Measurements from ENCODE around the gene WHRN. TPM values are rescaled to one million over a fixed set of nuclear protein-coding genes. Genes with fewer than 3 reads are reported as not detected.

WHRN gene
- total RNA-seq, 2 experiments from 2014 or later, result 9.6 to 9.9 TPM

GRCh38 chr9:114516913-114517312, 11.6 kb upstream of the WHRN start:
- ChIA-PET CTCF (interaction anchor here (0.9 kb wide), 1 partner anchor 71 kb away, joined by 6 read pairs; the partner anchor contains the start of gene ATP6V1G1), POLR2A (no interaction called here)

GRCh38 chr9:114515528-114515927, 10.3 kb upstream of the WHRN start:
- ChIA-PET CTCF (no interaction called here), POLR2A (no interaction called here)

- CTCF ChIA-PET, result no interaction called here
- POLR2A ChIA-PET, result no interaction called here
Observed at GRCh38 chr9:114513959-114514267, 8.6 kb upstream of the WHRN start.

- CTCF ChIA-PET, result no interaction called here
Observed at GRCh38 chr9:114513055-114513958, 8.0 kb upstream of the WHRN start.

GRCh38 chr9:114511978-114512874, 7.0 kb upstream of the WHRN start:
- POLR2A ChIA-PET, result no interaction called here
- CTCF ChIA-PET, result interaction anchor here (0.9 kb wide), 1 partner anchor 26 kb away, joined by 3 read pairs; no protein-coding TSS in a partner anchor

More at GRCh38 chr9:114513055-114513958, 8.0 kb upstream of the WHRN start:
- POLR2A ChIA-PET, result no interaction called here

- POLR2A ChIA-PET, result no interaction called here
- CTCF ChIA-PET, result interaction anchor here (0.8 to 3.8 kb wide), 8 partner anchors 11 to 146 kb away, joined by 3 to 11 read pairs (median 3); no protein-coding TSS in a partner anchor
Observed at GRCh38 chr9:114507726-114508125, 2.5 kb upstream of the WHRN start.

GRCh38 chr9:114506082-114506390, 763 bp upstream of the WHRN start:
- POLR2A ChIA-PET, result interaction anchor here (0.7 kb wide), 1 partner anchor 106 kb away, joined by 3 read pairs; no protein-coding TSS in a partner anchor

GRCh38 chr9:114504341-114505186, 709 bp downstream of the WHRN start:
- ChIA-PET POLR2A (interaction anchor here (0.6 to 1.0 kb wide), 4 partner anchors 20 to 187 kb away, joined by 3 read pairs; partner anchors contain the start of gene ATP6V1G1), CTCF (interaction anchor here (0.6 to 2.2 kb wide), 7 partner anchors 15 to 1101 kb away, joined by 3 to 9 read pairs (median 3); partner anchors contain the start of gene ATP6V1G1)

More at GRCh38 chr9:114506082-114506390, 763 bp upstream of the WHRN start:
- CTCF ChIA-PET, result interaction anchor here (1.1 to 3.8 kb wide), 4 partner anchors 19 to 100 kb away, joined by 4 to 11 read pairs (median 8); no protein-coding TSS in a partner anchor

- CTCF ChIA-PET, result interaction anchor here (0.6 to 2.2 kb wide), 4 partner anchors 15 to 1100 kb away, joined by 3 to 9 read pairs (median 4); no protein-coding TSS in a partner anchor
- POLR2A ChIA-PET, result interaction anchor here (0.6 to 1.0 kb wide), 4 partner anchors 19 to 426 kb away, joined by 3 to 8 read pairs (median 3); no protein-coding TSS in a partner anchor
Observed at GRCh38 chr9:114503522-114504340, 1.5 kb downstream of the WHRN start.

GRCh38 chr9:114503009-114503408, 2.3 kb downstream of the WHRN start:
- CTCF ChIA-PET, result interaction anchor here (1.3 to 2.2 kb wide), 2 partner anchors 16 to 18 kb away, joined by 3 to 9 read pairs; no protein-coding TSS in a partner anchor

GRCh38 chr9:114501796-114502682, 3.2 kb downstream of the WHRN start:
- CTCF ChIA-PET, result interaction anchor here (1.2 kb wide), 1 partner anchor 103 kb away, joined by 3 read pairs; no protein-coding TSS in a partner anchor
- POLR2A ChIA-PET, result no interaction called here

More at GRCh38 chr9:114503009-114503408, 2.3 kb downstream of the WHRN start:
- POLR2A ChIA-PET, result interaction anchor here (0.6 kb wide), 1 partner anchor 426 kb away, joined by 8 read pairs; no protein-coding TSS in a partner anchor

- CTCF ChIA-PET, result no interaction called here
- POLR2A ChIA-PET, result no interaction called here
Observed at GRCh38 chr9:114500697-114501292, 4.5 kb downstream of the WHRN start.

- POLR2A ChIA-PET, result no interaction called here
- CTCF ChIA-PET, result no interaction called here
Observed at GRCh38 chr9:114499941-114500696, 5.2 kb downstream of the WHRN start.

- ChIA-PET POLR2A (no interaction called here), CTCF (no interaction called here)
Observed at GRCh38 chr9:114499528-114499927, 5.7 kb downstream of the WHRN start.

- CTCF ChIA-PET, result interaction anchor here (1.2 to 2.4 kb wide), 3 partner anchors 10 to 92 kb away, joined by 3 to 8 read pairs (median 4); no protein-coding TSS in a partner anchor
- POLR2A ChIA-PET, result no interaction called here
Observed at GRCh38 chr9:114497727-114498382, 7.4 kb downstream of the WHRN start.
